ENCODE data around the gene CHCHD6. TPM values are rescaled to one million over a fixed set of nuclear protein-coding genes. Genes with fewer than 3 reads are reported as not detected.

CHCHD6 gene
- total RNA-seq, 4 donors from 2014 or later, result 30.3 to 46.5 (median 33.6) TPM

DNA sequence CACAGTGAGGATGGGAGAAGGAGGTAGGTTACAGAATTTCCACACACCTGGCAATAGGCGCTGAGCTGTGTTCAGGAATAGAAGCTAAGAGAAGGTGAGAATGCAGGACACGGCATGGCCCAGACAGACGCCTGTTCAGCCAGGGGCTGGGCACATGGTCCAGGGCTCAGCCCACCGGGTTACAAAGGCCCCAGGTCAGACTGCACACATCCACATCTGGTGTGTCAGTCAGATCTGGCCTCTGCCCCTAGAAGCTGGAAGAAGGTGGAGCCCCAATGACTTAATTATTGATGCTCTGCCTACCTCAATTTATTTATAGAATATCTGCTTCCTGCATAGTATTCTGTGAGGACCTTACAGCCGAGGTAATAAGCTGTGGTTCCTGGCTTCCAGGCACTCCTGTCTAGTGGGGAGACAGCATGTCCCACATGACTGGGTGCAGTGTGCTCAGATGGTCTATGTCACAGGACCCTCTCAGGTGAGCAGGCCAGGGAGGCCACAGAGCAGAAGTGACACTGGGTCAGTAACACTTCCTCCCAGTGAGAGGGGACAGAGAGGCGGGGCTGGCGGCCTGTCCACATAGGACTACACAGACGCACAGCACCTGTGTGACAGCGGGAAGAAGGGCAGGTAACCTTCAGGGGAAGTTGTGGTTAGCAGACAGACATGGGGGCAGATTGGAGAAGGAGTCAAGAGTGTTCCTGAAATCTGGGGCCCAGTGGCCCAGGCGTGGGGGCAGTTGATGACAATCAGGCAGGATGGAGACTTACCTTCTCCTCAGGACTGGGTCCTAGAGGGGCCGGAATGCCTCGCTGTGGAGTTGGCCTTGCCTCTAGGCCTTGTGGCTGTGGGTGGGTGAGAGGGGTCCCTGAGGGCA, 240.3 kb downstream of the CHCHD6 start:
- no peak for DNase-seq (ENCODE audit: low spot score in 2 of 2)
- 89 to 91% methylated on average over 12 of the region's 12 CpGs for WGBS, 2 donors
- TF ChIP-seq POLR2A (IDR thresholded peaks at IDR 0.05) (no peak), EP300 (IDR thresholded peaks at IDR 0.05) (no peak)
- TF ChIP-seq, protein P1, sequence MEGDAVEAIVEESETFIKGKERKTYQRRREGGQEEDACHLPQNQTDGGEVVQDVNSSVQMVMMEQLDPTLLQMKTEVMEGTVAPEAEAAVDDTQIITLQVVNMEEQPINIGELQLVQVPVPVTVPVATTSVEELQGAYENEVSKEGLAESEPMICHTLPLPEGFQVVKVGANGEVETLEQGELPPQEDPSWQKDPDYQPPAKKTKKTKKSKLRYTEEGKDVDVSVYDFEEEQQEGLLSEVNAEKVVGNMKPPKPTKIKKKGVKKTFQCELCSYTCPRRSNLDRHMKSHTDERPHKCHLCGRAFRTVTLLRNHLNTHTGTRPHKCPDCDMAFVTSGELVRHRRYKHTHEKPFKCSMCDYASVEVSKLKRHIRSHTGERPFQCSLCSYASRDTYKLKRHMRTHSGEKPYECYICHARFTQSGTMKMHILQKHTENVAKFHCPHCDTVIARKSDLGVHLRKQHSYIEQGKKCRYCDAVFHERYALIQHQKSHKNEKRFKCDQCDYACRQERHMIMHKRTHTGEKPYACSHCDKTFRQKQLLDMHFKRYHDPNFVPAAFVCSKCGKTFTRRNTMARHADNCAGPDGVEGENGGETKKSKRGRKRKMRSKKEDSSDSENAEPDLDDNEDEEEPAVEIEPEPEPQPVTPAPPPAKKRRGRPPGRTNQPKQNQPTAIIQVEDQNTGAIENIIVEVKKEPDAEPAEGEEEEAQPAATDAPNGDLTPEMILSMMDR (IDR thresholded peaks at IDR 0.05), result no peak

DNA sequence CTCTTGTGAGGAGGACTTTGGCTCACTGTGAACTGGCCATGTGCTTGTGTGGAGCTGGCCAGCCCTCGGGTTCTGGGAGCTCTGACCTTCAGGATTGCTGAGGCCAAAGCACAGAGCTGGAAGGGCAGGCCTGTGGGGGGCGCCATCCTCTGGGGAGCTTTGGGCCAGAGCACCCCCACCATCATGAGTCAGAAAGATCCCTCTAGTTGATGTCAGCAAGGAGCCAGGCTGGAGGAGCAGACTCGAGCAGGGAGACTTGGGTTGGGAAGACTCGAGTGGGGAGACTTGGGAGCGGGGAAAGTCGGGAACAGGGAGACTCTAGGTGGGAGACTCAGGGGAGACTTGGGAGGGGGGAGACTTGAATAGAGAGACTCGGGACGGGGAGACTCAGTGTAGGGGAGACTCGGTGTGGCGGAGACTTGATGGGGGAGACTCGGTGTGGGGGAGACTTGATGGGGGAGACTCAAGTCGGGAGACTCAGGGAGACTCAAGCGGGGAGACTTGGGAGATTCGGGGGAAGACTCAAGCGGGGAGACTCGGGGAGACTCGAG, 241.2 kb downstream of the CHCHD6 start:
- WGBS, 2 donors, result 86 to 89% methylated on average over 17 of the region's 17 CpGs

More for the DNA sequence above, 240.3 kb downstream of the CHCHD6 start:
- H3K9me3 ChIP-seq, result no peaks in the 10 kb centered on the region
- peaks cover 0 to 20% (median 0%) of the 10 kb centered on the region in 3 donors for H3K36me3 ChIP-seq
- H3K27me3 ChIP-seq, result no peaks in the 10 kb centered on the region
- H3K4me3 ChIP-seq, result no peak overlapping the region
- no peak overlapping the region for H3K27ac ChIP-seq
- no peaks in the 10 kb centered on the region for H3K4me1 ChIP-seq

DNA sequence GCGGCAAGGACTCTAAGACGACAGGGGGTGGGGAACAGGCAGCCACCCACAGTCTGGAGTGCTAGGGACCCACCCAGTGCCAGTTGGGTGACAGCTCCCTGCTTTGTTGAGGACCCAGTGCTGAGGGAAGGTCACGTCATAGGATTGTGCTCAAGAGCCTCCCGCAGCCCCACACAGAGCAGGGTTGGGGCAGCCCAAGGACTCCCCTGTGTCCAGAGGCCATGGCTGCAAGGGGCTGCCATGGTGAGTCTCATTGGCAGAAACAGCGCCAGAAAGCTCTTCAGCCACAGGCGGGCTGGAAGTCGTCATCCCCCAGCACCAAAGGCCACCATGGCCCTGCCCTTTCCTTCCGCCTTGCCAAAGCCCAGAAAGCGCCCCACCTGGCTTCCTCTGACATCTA, 241.9 kb downstream of the CHCHD6 start:
- no peaks in the 10 kb centered on the region for H3K4me1 ChIP-seq
- H3K4me3 ChIP-seq, result no peak overlapping the region
- TF ChIP-seq POLR2A (IDR thresholded peaks at IDR 0.05), result no peak
- TF ChIP-seq EP300 (IDR thresholded peaks at IDR 0.05), result no peak
- TF ChIP-seq, protein P1 (IDR thresholded peaks at IDR 0.05), result no peak
- no peak overlapping the region for H3K27ac ChIP-seq
- DNase-seq (ENCODE audit: low spot score in 2 of 2), result no peak
- H3K9me3 ChIP-seq, result no peaks in the 10 kb centered on the region
- WGBS, 2 donors, result 89 to 92% methylated on average over 7 to 9 of the region's 9 CpGs
- H3K36me3 ChIP-seq, result peaks cover 0 to 29% (median 0%) of the 10 kb centered on the region in 3 donors
- no peaks in the 10 kb centered on the region for H3K27me3 ChIP-seq

More for the DNA sequence above, 241.2 kb downstream of the CHCHD6 start:
- no peaks in the 10 kb centered on the region for H3K27me3 ChIP-seq
- no peak overlapping the region for H3K27ac ChIP-seq
- no peaks in the 10 kb centered on the region for H3K4me1 ChIP-seq
- H3K4me3 ChIP-seq, result no peak overlapping the region
- no peaks in the 10 kb centered on the region for H3K9me3 ChIP-seq
- TF ChIP-seq POLR2A (IDR thresholded peaks at IDR 0.05), result no peak
- TF ChIP-seq, protein P1 (IDR thresholded peaks at IDR 0.05), result no peak
- TF ChIP-seq EP300 (IDR thresholded peaks at IDR 0.05), result no peak
- DNase-seq (ENCODE audit: low spot score in 2 of 2), result no peak
- H3K36me3 ChIP-seq, result peaks cover 0 to 29% (median 0%) of the 10 kb centered on the region in 3 donors

DNA sequence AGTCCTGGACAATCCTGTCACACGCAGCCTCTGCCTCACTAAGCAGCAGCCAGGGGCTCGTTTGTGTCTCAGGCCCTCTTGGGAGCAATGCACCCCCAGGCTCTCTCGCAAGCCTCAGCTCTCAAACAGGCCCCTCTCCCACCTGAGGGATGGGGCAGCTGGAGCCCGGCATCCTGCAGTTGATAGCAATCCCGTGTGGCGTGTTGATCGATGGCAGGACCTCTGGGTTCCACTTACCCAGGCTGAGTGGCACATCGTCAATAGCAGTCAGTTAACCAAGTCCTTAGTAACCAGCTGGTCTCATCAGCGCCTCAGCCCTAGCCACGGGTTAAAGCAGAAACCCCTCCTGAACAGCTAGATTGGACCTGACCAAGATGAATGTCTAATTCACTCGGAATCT, 242.4 kb downstream of the CHCHD6 start:
- Histone ChIP-seq H3K27ac (no peak overlapping the region), H3K27me3 (no peaks in the 10 kb centered on the region), H3K36me3 (peaks cover 0 to 29% (median 0%) of the 10 kb centered on the region in 3 donors), H3K4me3 (no peak overlapping the region), H3K9me3 (no peaks in the 10 kb centered on the region), H3K4me1 (no peaks in the 10 kb centered on the region)
- TF ChIP-seq, protein P1 (IDR thresholded peaks at IDR 0.05), result no peak
- no peak for TF ChIP-seq EP300 (IDR thresholded peaks at IDR 0.05)
- TF ChIP-seq POLR2A (IDR thresholded peaks at IDR 0.05), result no peak
- WGBS, 2 donors, result 82 to 88% methylated on average over 11 of the region's 11 CpGs
- no peak for DNase-seq (ENCODE audit: low spot score in 2 of 2)

DNA sequence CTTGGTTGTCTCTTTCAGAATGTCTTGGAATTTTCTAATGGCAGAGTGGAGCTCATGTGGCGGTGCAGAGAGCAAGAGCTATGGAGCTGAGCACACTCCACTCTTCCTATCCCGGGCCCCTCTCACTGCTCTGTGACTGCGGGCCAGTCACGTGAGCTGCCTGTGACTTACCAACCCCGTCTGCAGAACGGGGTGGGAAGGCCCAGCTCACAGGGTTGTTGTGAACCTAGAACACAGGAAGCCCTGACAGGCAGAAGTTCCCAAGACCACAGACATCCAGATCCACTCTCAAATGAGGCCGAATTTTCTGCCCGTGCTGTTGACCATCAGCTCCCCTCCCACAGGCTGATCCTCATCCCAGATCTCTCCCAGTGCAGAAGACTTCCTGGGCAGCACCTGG, 243.4 kb downstream of the CHCHD6 start:
- H3K4me1 ChIP-seq, result no peaks in the 10 kb centered on the region
- WGBS, 2 donors, result 50 to 66% methylated on average over 8 of the region's 8 CpGs
- H3K9me3 ChIP-seq, result no peaks in the 10 kb centered on the region
- no peak overlapping the region for H3K27ac ChIP-seq
- H3K4me3 ChIP-seq, result no peak overlapping the region
- no peak for DNase-seq (ENCODE audit: low spot score in 2 of 2)
- peaks cover 0 to 29% (median 0%) of the 10 kb centered on the region in 3 donors for H3K36me3 ChIP-seq
- H3K27me3 ChIP-seq, result no peaks in the 10 kb centered on the region
- no peak for TF ChIP-seq EP300 (IDR thresholded peaks at IDR 0.05)
- TF ChIP-seq POLR2A (IDR thresholded peaks at IDR 0.05), result no peak
- TF ChIP-seq, protein P1 (IDR thresholded peaks at IDR 0.05), result no peak
